ENCODE data around the gene JADE3. TPM values are rescaled to one million over a fixed set of nuclear protein-coding genes. Genes with fewer than 3 reads are reported as not detected.

The JADE3 gene
- total RNA-seq, 4 donors from 2014 or later = 2.0 to 10.9 (median 2.9) TPM

DNA sequence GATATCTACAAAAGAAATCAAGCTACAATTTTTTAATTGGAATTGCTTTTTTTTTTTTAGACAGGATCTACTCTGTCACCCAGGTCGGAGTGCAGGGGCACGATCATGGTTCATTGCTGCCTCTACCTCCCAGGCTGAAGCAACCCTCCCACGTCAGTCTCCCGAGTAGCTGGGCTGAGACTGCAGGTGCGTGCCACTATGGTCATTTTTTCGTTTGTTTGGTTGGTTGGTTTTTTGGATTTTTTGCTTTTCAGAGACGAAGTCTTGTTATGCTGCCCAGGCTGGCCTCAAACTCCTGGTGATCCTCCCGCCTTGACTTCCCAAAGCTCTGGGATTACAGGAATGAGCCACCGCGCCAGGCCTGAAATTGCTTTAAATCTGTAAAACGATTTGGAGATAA, 181.6 kb downstream of the JADE3 start:
- no peaks in the 10 kb centered on the region for H3K9me3 ChIP-seq
- TF ChIP-seq, protein P1, sequence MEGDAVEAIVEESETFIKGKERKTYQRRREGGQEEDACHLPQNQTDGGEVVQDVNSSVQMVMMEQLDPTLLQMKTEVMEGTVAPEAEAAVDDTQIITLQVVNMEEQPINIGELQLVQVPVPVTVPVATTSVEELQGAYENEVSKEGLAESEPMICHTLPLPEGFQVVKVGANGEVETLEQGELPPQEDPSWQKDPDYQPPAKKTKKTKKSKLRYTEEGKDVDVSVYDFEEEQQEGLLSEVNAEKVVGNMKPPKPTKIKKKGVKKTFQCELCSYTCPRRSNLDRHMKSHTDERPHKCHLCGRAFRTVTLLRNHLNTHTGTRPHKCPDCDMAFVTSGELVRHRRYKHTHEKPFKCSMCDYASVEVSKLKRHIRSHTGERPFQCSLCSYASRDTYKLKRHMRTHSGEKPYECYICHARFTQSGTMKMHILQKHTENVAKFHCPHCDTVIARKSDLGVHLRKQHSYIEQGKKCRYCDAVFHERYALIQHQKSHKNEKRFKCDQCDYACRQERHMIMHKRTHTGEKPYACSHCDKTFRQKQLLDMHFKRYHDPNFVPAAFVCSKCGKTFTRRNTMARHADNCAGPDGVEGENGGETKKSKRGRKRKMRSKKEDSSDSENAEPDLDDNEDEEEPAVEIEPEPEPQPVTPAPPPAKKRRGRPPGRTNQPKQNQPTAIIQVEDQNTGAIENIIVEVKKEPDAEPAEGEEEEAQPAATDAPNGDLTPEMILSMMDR (IDR thresholded peaks at IDR 0.05 in 4 of 5, conservative IDR thresholded peaks at IDR 0.05 in 1 of 5) = no peak
- no peak for TF ChIP-seq POLR2A (IDR thresholded peaks at IDR 0.05)
- peaks cover 0 to 3% (median 0%) of the 10 kb centered on the region in 3 donors for H3K27me3 ChIP-seq
- no peaks in the 10 kb centered on the region for H3K4me1 ChIP-seq
- no peaks in the 10 kb centered on the region for H3K36me3 ChIP-seq
- intact Hi-C loops (cut with DNase I; ENCODE audit: low total_unique reads) = loop anchor here (5.0 kb wide), 2 partner anchors 192 to 337 kb away; partner anchors contain the start of gene SLC9A7
- in situ Hi-C loops (cut with MboI; ENCODE audit: low sequenced_read_pairs in 4 of 4) = loop anchor here in 1 of 4 donors (10.0 kb wide), 1 partner anchor 189 kb away; no protein-coding TSS in a partner anchor
- DNase-seq (no peak), ATAC-seq (no peak)
- no peak overlapping the region for H3K27ac ChIP-seq
- H3K4me3 ChIP-seq = no peak overlapping the region

DNA sequence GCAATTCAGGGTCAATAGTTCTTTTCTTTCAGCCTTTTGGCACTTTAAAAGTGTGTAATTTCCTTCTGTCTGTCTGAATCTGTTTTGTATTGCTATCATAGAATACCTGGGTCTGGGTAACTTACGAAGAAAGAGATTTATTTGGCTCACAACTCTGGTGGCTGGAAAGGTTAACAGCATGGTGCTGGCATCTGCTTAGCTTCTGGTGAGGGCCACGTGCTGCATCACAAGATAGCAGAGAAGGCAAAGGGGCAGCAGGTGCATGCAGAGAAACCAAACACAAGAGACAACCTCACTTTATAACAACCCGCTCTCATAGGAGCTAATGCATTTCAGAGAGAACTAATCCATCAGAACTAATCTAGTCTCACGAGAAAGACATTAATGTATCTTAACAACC, 184.8 kb downstream of the JADE3 start:
- H3K4me1 ChIP-seq = no peaks in the 10 kb centered on the region

DNA sequence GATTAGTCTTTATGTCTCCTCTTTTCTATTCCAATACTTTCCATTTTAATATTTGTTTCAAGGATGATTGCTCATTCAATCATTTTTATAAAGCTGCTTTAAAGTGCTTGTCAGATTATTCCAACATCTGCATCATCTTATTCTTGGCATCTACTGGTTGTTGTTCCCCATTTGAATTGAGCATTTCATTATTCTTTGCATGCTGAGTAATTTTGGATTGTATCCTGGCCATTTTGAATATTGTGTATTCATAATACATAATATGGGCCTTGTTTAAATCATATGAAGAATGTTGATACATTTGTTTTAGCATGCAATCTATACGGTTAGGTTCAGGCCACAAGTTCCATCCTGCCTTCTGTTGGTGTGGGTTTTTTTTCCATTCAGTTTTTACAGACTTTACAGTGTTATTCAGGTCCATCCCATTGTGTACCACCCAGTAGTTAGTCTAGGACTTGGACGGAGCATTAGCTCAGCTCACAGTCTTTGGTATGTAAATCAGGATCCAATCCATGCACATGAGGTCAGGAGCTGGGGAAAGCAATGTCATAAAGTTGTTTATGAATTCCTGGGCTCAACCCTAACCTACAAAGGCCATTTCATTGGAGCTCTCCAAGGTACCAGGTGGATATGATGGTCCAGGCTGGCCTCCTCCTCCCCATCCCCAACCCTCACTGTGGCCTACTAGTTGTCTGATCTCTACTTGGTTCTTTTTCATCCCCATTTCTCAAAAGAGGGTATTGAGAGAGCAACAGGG, 186.3 kb downstream of the JADE3 start:
- in situ Hi-C loops (cut with MboI; ENCODE audit: low sequenced_read_pairs in 4 of 4) (loop anchor here in 1 of 4 donors (10.0 kb wide), 1 partner anchor 194 kb away; no protein-coding TSS in a partner anchor), intact Hi-C loops (cut with DNase I; ENCODE audit: low total_unique reads) (no loop called here)
- H3K4me3 ChIP-seq = no peak overlapping the region
- no peaks in the 10 kb centered on the region for H3K36me3 ChIP-seq
- H3K4me1 ChIP-seq = no peaks in the 10 kb centered on the region
- no peak overlapping the region for H3K27ac ChIP-seq
- H3K27me3 ChIP-seq = peaks cover 0 to 3% (median 0%) of the 10 kb centered on the region in 3 donors
- no peaks in the 10 kb centered on the region for H3K9me3 ChIP-seq
- DNase-seq = no peak
- no peak for ATAC-seq
- no peak for TF ChIP-seq POLR2A (IDR thresholded peaks at IDR 0.05)

More for the DNA sequence above, 184.8 kb downstream of the JADE3 start:
- Histone ChIP-seq H3K4me3 (no peak overlapping the region), H3K9me3 (no peaks in the 10 kb centered on the region), H3K27ac (no peak overlapping the region), H3K27me3 (peaks cover 0 to 3% (median 0%) of the 10 kb centered on the region in 3 donors), H3K36me3 (no peaks in the 10 kb centered on the region)
- no peak for TF ChIP-seq POLR2A (IDR thresholded peaks at IDR 0.05)
- TF ChIP-seq, protein P1 (IDR thresholded peaks at IDR 0.05 in 4 of 5, conservative IDR thresholded peaks at IDR 0.05 in 1 of 5) = no peak
- intact Hi-C loops (cut with DNase I; ENCODE audit: low total_unique reads) (no loop called here), in situ Hi-C loops (cut with MboI; ENCODE audit: low sequenced_read_pairs in 4 of 4) (loop anchor here in 1 of 4 donors (10.0 kb wide), 1 partner anchor 192 kb away; no protein-coding TSS in a partner anchor)
- ATAC-seq (no peak), DNase-seq (no peak)

DNA sequence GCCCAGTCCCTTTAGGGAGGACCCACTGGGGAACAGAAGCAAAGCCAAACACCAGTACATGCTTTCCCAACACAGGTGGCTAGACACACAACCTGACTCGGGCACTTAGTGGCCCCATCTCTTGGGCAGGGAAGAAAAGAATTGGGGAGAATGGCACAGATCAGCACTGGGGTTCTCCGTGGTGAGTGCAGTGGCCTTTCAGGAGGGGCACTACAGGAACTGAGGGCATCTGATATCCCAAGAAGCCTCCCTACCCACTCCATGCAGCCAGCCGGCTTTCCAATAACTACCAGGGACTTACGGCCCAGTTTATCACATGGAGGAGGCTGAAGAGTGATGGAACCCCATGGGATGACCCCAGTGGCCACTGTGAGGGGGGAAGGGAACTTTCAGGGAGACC, 189.0 kb downstream of the JADE3 start:
- ATAC-seq (no peak), DNase-seq (no peak)
- intact Hi-C loops (cut with DNase I; ENCODE audit: low total_unique reads) (no loop called here), in situ Hi-C loops (cut with MboI; ENCODE audit: low sequenced_read_pairs in 4 of 4) (no loop called here)
- H3K4me3 ChIP-seq = no peak overlapping the region
- no peaks in the 10 kb centered on the region for H3K9me3 ChIP-seq
- no peaks in the 10 kb centered on the region for H3K27me3 ChIP-seq
- H3K36me3 ChIP-seq = no peaks in the 10 kb centered on the region
- H3K27ac ChIP-seq = no peak overlapping the region
- TF ChIP-seq, protein P1 (IDR thresholded peaks at IDR 0.05 in 4 of 5, conservative IDR thresholded peaks at IDR 0.05 in 1 of 5) = no peak
- no peak for TF ChIP-seq POLR2A (IDR thresholded peaks at IDR 0.05)
- no peaks in the 10 kb centered on the region for H3K4me1 ChIP-seq

Other genes with a start within 250 kb of the JADE3 start
- 10 to 100 TPM; 13.3 to 27.4 (median 20.0) TPM for gene SLC9A7, start 153.3 kb upstream of the JADE3 start, total RNA-seq
- gene RP2, start 75.4 kb upstream of the JADE3 start, total RNA-seq = 1 to 10 TPM; 1.1 to 3.1 (median 2.7) TPM
- gene RGN, start 166.0 kb downstream of the JADE3 start, total RNA-seq = 1 to 10 TPM; 1.4 to 4.4 (median 2.0) TPM
- gene NDUFB11, start 232.3 kb downstream of the JADE3 start, total RNA-seq = 100 to 1,000 TPM; 105 to 172 (median 168) TPM
- gene RBM10, start 232.8 kb downstream of the JADE3 start, total RNA-seq = 10 to 100 TPM; 18.7 to 49.3 (median 23.5) TPM